HG02840 (cell line): ENCODE results near the gene PRDM2.

ENCODE experiments used
- ATAC-seq: cut with Tn5 transposase; IDR thresholded peaks from one replicate; pipeline ENCODE4 v1.9.1; 2021; ENCODE audit warnings: mild to moderate bottlenecking, moderate library complexity, moderate number of reproducible peaks; ENCODE audit not compliant: unreplicated experiment, low FRiP score

Gene PRDM2

DNA sequence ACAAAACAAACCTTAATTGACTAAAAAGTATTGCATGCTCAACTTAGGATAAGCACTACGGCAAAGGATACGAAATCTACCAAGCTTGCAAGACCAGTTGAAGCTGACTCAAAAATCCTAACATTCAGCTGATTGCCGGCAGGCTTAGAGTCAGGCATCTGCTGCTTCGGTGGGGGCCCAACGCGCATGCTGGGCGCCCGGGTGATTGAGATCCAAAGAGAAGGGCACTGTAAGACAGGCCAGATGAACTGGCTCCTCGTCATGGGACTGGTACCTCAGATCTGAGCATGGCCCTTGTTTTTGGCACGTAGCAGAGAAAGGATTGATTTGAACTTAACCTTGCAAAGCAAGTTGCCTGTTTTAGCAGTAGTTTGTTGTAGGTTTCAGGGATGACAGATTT, 86.6 kb downstream of the PRDM2 start:
- ATAC-seq: no peak

DNA sequence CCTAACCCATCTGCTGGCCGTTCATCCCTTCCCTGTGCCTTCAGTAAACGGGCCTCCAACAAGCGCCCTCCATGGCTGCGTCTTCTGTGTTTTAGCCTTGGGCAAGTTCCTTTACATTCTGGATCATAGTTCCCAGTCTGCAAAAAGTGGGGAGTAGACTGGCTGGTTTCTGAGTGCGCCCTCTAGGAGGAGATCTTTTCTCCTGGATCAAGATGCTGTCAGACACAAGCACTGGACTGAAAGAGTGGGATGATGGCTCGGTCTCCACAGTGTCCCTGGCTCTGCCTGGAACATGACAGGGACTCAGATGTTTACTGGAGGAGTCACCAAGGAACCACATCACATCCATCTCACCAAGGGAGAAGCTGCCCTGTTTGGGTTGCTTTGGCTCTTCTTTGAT, 88.8 kb downstream of the PRDM2 start:
- no peak for ATAC-seq

DNA sequence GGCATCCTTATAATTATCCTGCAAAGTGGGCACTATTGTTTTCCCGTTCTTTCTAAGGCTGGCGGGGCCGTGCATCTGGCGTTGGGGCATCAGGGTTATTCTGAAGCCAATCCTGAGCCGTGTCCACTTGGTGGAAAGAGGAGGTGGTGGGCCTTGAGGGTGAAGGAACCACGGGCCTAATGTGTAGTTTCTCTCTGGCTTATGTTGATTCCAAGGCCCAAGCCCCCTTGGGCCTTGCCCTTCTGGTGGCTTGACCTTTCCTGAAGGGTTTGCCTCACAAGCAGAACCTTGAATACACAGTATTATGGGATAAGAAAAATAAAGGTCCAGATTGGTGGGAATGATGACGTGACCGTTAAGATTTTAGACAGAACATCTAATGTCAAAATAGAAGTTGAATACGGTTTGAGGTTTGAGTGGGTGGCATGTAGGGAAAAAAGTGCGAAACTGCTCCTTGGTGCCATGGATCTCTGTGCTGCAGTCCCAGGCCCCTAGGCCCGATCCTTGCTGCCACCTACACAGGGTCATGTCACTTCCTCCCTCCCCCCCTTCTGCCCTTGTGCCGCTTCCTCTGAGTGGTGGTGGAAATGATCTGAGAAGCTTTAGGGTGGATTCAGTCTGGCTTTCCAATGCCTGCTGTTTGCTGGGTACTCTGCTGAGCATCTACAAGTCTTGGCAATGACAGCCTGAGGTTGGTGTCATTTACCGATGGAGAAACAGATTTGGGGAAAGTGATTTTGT, 90.5 kb downstream of the PRDM2 start:
- no peak for ATAC-seq

DNA sequence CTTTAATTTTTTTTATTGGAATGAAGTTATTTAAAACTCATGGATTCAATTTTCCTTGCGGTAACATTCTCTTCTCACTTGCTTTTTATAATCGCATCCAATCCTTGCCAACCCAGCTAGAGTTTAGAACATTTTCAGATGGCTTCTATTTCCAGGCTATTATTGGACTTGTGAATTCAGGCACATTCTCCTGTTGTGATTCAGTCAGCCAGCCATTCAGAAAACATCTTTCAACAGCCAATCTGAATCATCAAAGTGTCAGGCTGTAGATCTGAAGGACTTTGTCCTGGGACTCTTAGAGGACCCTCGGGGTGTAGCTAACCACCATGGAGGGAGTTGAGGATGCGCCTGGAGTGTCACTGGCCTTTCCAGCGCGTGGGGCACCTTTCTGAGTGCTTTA, 92.4 kb downstream of the PRDM2 start:
- no peak for ATAC-seq

DNA sequence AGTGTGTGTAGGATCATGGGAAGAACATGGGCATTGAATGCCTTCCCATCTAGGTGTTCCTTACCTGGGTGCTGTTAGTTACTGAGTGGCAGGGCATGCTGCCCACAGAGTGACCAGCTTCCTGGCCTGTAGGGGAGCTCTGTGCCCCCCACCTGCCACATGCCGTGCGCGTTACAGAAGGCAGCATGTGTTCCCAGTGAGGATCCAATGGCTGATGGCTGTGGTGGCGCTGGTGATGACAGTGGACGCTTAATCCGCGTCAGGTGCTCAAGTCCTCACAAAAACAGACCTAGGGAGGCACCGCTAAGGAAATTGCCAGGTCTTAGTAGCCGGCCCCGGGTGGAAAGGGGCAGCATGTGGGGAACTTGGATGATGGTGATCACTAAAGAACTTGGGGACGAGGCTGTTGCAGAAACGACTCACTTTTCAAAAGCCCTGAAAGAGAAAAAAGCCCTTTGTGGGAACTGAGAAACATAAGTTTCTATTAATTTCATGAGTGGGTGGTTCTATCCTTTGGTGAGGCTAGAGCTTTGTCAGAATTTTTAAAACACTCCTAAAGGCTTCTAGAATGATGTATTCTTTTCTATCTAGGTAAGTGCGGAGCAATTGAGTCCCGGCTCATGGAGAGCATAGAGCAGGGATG, 93.2 kb downstream of the PRDM2 start:
- ATAC-seq: no peak

DNA sequence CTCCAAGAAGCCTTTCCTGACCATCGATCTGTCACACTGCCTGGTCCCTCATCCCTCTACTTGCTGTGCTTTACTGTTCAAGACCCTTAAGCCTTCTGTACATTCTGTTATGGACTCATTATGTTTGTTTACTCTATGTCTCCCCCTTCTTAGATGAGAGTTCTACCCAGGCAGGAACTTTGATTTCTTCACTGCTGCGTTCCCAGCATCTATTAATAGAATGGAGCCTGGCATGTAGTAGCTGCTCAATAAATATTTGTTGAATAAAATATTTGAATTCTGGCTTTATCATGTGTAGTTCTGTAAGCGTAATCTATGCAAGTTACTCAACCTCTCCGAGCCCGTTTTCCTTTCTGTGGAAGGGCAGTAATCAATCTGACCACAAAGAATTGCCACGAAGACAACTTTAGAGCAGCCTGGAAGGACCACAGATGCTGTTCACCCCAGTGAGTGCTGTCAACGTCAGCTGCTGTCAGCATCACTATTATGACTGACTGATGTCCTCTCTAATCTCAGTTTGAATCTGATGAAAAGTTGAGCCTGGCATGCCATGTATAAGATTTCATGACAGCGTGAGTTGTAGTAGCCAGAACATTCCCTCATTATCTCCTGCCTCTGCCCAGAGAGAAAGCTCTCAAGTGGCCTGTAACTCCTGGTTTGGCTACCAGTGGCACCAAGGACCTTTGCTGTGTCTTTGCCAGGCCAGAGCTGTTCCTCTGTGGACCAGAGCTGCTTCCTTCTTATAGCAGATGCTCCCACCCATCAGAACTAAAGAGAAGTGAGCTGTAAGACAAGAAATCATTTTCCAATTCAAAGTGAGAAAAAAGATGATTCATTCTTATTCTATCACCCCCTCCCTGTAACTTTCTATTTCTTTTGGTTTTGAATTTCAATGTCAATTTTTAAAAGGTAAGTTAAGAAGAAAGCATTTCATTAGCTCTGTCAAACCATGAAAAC, 94.5 kb downstream of the PRDM2 start:
- no peak for ATAC-seq

DNA sequence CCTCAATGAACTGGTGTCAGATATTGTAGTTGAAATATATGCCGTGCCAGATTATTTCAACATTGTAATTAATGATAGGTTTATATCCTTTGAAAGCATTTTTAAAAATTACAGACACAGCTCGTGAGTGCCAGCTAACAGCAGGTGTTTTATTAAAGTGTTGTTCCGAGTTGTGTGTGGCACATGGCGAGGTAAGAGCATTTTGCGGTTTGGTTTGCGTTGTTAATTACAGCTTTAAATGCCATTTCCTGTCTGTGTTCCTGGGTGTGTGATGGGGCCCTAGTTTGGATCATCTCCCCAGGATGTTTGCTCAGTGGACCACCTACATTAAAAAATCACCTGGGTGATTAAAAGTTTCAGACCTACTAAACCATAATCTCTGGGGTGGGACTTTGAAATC, 97.4 kb downstream of the PRDM2 start:
- no peak for ATAC-seq

DNA sequence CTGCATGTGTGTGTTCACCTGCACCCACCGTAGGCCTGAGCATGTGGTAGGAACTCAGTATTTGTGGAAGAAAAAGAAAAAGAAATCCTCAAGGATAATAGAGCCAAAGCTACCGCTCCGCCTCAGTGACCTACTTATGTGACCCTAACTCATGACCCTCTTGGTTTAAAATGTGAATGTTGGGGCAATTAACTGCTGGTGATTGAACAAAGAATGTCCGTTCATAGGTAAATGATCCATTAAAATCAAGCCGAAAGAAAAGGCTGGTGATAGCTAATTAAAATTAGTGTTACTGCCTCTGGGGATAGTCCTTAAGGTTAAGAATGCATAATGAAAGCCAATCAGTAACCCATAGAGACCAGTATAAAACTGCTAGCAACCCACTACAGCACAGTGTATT, 98.1 kb downstream of the PRDM2 start:
- no peak for ATAC-seq

DNA sequence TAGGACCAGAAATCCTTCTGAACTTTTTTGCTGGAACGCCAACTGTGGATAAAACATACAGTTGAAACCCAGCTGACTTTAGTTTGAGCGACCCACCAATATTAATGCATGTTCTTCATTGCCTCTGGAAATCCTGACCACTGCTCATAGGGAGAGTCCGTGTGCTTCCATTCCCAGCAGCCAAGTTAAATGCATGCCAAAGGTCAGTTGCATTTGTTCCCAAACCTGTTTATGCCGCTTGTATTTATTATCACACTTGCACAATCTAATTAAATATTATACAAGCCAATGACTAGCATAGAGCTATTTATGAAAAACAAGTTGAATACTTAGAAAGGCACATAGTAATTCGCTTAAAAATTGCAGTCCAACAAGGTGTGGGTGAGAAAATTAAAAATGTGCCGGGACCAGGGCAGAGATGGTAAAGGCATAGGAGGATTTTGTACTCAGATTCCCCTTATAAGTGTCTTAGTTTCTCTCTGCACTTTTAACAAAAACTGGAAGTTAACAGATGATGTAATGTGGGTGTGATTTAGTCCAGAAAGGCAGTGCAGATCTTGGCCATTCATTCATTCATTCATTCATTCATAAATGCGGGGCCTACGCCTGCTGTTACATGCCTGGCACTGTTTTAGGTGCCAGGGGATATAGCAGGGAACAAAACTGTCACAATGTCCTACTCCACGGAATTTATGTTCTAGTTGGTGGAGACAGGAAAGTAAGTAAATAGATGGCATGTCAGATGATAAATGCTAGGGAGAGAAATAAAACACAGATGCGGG, 99.7 kb downstream of the PRDM2 start:
- ATAC-seq: no peak

DNA sequence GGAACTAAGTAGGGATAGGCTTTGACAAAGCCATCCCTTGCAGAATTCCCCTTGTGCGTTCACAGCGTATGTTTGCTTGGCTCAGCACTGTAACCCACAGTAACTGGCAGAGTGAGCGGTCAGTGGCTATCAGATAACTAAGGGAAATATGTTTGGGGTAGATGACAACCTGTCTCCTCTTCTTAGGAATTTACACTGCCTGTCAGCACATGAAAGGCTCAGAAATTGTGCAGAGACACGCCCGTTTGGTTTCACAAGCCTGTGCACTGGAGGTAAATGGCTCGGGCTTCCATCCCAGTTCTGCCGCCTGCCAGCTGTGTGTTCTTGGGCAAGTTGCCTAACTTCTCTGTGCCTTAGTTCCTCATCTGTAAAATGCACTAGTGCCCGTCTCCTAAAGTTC, 101.2 kb downstream of the PRDM2 start:
- ATAC-seq: no peak

DNA sequence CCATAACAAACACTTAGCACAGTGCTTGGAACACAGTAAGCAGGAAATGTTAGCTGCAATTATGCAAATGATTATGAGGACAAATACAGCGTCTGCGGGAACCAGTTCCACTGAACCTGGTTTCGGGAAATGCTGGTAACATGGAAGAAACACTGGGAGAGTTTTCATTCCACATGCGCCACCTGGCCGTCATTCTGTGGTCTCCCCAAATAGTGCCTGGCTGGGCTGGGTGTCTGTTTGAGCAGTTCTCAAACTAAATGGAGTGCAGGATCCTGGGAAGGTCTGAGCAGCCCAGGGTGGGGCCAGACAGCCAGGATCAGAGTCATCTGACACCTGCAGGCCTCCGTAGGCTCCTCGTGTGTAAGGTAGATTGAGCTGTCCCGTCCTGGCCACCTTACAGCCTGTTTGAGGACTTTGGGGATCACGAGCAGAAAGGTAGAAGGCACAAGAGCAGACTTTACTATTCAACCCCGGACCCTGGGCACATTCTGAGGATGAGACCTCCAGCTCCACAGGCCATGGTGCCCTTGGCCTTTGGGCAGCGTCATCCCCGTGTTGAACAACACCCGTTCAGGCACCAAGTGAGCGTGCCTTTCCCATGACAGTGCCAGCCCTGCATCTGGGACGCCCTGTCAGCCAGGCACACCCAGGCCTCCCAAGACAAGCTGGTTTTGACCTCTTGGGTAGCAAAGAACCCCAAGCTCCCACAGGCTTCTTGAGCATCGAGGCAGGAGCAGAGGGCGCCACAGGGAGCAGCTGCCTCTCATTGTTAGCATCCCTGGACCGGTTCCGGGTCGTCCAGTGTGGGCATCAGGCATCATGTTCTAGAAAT, 101.9 kb downstream of the PRDM2 start:
- no peak for ATAC-seq

DNA sequence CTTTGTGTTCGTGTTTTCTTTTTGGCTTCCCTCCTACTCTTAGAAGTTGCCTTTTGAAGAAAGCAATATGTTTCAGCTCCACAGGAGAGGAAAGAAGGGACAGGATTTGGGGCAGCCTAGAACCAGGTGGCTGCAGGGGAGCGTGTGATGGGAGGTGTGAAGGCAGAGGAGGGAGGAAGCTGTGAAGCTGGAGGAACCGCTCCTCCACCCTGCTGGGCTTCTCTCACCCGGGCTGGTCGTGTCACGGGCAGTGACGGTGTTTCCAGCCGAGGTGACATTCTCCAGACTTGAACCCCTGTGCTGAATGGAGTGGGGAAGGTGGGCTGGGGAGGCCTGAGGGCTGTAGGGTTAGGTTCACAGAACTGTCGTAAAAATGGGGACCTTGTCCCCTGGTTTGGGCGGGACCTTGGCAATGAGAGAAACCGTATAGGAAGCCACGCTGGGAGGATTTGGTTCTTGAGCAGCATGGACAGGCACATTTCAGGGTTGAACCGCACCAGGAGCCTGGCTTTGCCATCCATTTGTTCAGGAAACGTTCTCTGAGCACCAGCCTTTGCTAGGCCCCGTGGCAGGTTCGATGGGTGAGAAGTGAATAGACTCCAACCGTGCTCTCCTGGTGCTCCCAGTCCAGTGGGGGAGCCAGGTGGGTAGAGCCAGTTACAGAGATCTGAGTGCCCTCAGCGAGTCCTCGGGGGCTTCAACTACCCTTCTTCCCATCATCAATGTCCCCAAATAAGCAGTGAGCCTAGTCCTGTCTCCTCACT, 103.0 kb downstream of the PRDM2 start:
- no peak for ATAC-seq

DNA sequence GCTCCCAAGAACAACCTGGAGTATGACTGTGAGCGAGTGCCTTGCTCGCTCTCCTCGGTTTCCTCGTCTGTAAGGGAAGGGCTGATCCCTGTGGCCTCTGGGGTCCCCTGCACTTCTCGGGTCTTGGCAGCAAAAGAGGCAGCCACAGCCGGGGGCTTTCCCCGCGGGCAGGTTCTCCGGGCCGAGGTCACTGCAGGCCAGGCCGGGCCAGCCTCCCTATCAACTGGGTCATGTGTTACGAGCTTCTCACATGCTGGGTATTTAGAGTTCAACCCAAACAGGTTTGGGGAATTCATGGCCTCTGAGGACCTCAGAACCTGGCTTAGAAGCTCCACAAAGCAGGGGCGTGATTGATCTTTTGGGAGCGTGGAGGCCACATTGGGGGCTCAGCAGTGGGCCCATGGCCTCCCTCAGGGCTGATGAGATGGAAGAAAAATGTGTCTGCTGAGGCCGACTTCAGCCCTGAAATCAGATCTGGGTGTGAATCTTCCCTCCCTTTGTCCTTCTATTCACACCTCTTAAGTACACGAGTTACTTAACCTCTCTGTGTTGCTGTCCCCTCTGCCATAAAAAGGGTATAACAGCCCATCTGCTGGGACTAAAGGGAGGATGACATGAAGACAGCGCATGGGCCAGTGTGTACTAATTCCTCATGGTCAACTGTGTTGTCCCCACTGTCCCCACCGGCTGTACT, 103.7 kb downstream of the PRDM2 start:
- no peak for ATAC-seq

DNA sequence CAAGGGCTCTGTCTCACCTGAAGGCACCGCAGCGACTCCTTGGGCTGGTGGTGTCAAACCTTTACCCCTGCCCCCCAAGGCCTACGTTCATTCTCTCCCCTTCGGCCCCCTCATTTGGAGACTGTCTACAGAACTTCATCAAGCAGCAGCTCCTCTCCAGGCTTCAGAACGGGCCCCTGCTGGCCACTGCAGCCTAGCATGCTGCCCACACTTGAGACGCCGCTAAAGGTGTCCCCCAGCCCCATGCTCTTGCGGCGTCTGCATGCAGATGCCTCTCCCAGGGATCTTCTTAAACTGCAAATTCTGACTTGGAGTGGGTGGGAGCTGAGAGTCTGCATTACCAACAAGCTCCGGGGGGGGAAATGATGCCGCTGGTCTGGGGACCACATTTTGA, 104.2 kb downstream of the PRDM2 start:
- no peak for ATAC-seq

DNA sequence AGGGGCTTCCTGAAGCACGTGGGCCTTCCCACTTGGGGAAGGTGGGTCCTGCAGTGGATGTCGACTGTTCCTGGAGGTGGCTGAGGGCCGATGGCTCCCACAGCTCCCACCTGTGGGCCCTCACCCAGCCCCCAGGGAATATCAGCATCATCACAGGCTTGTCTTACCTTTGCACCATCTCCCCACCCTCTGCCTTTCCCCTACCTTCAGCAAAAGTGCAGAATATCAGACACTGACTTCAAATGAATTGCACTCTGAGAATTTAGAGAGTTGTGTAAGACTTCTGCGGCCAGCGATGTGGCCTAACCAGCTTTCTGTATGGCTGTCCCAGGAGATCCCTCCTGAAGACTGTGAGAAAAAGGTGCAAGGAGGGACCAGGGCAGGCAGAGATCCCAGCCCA, 105.4 kb downstream of the PRDM2 start:
- ATAC-seq: no peak

DNA sequence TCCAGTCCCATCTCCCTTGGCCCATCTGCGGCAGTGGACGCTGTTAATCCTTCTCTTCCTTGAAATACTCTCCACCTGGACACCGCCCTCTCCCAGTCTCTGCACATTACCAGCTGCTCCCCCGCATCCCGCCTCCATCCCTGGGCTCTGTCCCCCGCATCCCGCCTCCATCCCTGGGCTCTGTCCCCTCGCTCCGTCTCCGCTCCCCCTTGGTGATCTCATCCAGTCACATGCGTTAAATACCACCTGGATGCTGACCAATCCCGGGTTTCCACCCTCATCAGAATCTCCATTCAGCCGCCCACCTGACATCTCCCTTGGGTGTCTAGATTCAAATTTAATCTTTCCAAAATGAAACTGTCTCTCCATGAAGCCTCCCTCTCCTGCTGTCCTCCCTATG, 106.1 kb downstream of the PRDM2 start:
- no peak for ATAC-seq

DNA sequence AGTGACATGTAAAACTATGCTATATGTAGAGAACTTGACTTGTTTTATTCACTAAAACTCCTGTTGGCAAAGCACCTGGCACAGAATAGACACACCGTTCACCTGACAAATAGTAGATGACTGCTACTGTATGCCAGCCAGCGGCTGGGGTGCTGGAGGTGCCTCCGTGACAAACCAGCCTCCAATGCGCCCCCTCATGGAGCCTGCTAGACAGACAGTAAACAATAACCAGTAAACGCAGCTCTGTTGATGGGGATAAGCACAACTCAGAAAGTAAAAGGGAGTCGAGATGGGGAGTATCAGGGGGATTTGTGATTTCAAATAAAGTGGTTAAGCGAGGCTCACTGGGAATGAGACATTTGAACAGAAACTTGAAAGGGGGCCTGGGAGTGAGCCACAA, 107.2 kb downstream of the PRDM2 start:
- no peak for ATAC-seq

DNA sequence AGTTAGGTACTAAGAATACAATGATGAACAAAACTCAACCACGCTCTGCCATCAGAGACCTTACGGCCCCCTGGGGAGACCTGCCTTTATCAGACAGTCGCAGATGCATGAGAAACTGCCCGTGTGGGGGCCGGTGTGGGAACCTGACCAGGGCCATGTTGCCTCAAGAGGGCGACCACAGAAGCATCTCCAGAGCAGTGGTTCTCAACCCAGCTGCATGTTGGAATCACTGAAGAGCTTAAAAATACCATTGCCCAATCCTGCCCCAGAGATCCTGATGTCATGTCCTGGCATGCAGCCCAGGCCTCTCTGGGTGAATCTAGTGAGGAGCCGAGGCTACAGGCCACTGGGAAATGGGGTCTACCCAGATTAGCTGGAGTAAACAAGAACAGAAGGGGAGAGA, 108.7 kb downstream of the PRDM2 start:
- ATAC-seq: no peak
